Uterus (tissue), 4 donors: ENCODE data around the gene ARL6IP5. TPM values are rescaled to one million over a fixed set of nuclear protein-coding genes. Genes with fewer than 3 reads are reported as not detected.

Experiments used
- DNase-seq, 2 donors: peaks; one replicate each; pipeline ENCODE4 v3.0.0-alpha.2; 2019 to 2020
- H3K27ac ChIP-seq, 2 donors: fragments of 200-600 bp; sonication (generic); 1 replicate in 1 of 2; 2 replicates in 1 of 2; pipeline ENCODE4 v1.5.1; 2016 to 2018
- H3K27me3 ChIP-seq, 2 donors: fragments of 200-600 bp; sonication (generic); one replicate each; pipeline ENCODE4 v1.5.1; 2018 to 2019; ENCODE audit warnings: control low read depth in 1 of 2
- H3K36me3 ChIP-seq, 2 donors: fragments of 200-600 bp; sonication (generic); one replicate each; pipeline ENCODE4 v1.5.1; 2019; ENCODE audit warnings: control low read depth in 1 of 2
- H3K4me1 ChIP-seq, 2 donors: fragments of 200-600 bp; sonication (generic); one replicate each; pipeline ENCODE4 v1.5.1; 2018 to 2019; ENCODE audit warnings: control low read depth in 1 of 2
- H3K4me3 ChIP-seq, 2 donors: fragments of 200-600 bp; sonication (generic); 1 replicate in 1 of 2; 2 replicates in 1 of 2; pipeline ENCODE4 v1.5.1; 2018 to 2019; ENCODE audit warnings: mild to moderate bottlenecking in 1 of 2
- H3K9me3 ChIP-seq, 2 donors: fragments of 200-600 bp; sonication (generic); one replicate each; pipeline ENCODE4 v1.5.1; 2019; ENCODE audit warnings: control low read depth in 1 of 2
- POLR2A ChIP-seq, 2 donors: fragments of 450-650 bp; IDR thresholded peaks; one replicate each; pipeline ENCODE4 v1.6.1; 2016; ENCODE audit warnings: antibody characterized with exemption in 2 of 2, mild to moderate bottlenecking in 1 of 2, moderate library complexity in 1 of 2
- intact Hi-C: fragments of 100-400 bp; cut with DNase I; formaldehyde crosslinking; loops from one replicate; pipeline ENCODE4 v1.15.1; 2023; ENCODE audit warnings: low total_unique reads
- total RNA-seq, 4 donors: library from RNA; depleted of rRNA in 3 of 4; stranded (reverse); fragments of >200 nt in 3 of 4; gene quantifications; one replicate each; pipeline versions ENCODE4 v1.1.0 to v1.2.4, GENCODE V29; 2014 to 2023
- TF ChIP-seq, protein P1 (sequence below), 4 experiments: fragments of 200-600 bp in 2 of 4; fragments of 450-650 bp in 2 of 4; sonication (generic) in 2 of 4; IDR thresholded peaks; one replicate each; pipeline ENCODE4 v1.5.1; 2016 to 2019; ENCODE audit warnings: antibody characterized with exemption in 4 of 4, mild to moderate bottlenecking in 2 of 4, moderate library complexity in 1 of 4
- donor health status: DM: yes; HTN: yes; CAD: no.

The ARL6IP5 gene
- total RNA-seq, 4 donors from 2014 or later = 86.8 to 143 (median 120) TPM

DNA sequence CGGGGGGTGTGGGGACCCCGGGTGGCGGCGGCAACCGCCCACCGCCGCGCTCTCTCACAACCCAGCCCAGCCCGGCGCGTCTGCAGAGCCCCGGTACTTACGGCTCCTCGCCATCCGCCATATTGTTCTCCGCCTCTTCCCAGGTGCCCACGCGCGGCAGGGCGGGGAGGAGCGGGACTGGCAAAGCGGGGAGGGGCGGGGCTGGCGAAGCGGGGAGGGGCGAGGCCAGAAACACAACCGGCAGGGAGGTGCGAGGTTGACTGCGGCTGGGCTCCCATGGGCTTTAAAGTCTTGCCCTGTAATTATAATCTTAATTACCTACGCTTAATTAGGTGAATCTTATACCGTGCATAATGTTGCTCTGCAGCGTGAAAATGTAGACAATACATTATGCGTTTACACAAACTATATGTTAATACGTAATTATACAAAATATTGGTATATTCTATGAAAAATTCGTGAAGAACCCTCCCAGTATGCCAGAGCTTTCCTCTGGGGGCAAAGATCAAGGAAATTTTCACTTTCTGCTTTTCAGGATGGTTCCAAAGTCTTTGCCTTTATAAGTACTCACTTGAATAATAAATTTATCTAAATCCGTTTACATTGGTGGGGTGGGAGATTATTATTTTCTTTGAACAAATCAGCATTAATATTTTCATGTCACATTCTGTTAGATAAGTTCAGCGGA is 4.4 kb upstream of the ARL6IP5 start, which contains the start of gene UBA3:
UBA3 (minus strand) TSS at position 133 of the 688 bp plus-strand sequence; CDS start at position 121, 12 bp downstream.
- TF ChIP-seq POLR2A (IDR thresholded peaks at IDR 0.05) = peak; percentile 41
- TF ChIP-seq, protein P1, sequence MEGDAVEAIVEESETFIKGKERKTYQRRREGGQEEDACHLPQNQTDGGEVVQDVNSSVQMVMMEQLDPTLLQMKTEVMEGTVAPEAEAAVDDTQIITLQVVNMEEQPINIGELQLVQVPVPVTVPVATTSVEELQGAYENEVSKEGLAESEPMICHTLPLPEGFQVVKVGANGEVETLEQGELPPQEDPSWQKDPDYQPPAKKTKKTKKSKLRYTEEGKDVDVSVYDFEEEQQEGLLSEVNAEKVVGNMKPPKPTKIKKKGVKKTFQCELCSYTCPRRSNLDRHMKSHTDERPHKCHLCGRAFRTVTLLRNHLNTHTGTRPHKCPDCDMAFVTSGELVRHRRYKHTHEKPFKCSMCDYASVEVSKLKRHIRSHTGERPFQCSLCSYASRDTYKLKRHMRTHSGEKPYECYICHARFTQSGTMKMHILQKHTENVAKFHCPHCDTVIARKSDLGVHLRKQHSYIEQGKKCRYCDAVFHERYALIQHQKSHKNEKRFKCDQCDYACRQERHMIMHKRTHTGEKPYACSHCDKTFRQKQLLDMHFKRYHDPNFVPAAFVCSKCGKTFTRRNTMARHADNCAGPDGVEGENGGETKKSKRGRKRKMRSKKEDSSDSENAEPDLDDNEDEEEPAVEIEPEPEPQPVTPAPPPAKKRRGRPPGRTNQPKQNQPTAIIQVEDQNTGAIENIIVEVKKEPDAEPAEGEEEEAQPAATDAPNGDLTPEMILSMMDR (IDR thresholded peaks at IDR 0.05) = no peak
- peak within 1 kb of the TSS; percentile 81 to 86 for H3K27ac ChIP-seq
- intact Hi-C loops = no loop called here
- no peaks in the 10 kb centered on the region for H3K27me3 ChIP-seq
- H3K36me3 ChIP-seq = no peaks in the 10 kb centered on the region
- DNase-seq = peak; percentile 88 to 89
- H3K4me3 ChIP-seq = peak within 1 kb of the TSS; percentile 68 to 94
- H3K9me3 ChIP-seq = no peaks in the 10 kb centered on the region
- peaks cover 3 to 4% of the 10 kb centered on the region in 2 donors for H3K4me1 ChIP-seq

DNA sequence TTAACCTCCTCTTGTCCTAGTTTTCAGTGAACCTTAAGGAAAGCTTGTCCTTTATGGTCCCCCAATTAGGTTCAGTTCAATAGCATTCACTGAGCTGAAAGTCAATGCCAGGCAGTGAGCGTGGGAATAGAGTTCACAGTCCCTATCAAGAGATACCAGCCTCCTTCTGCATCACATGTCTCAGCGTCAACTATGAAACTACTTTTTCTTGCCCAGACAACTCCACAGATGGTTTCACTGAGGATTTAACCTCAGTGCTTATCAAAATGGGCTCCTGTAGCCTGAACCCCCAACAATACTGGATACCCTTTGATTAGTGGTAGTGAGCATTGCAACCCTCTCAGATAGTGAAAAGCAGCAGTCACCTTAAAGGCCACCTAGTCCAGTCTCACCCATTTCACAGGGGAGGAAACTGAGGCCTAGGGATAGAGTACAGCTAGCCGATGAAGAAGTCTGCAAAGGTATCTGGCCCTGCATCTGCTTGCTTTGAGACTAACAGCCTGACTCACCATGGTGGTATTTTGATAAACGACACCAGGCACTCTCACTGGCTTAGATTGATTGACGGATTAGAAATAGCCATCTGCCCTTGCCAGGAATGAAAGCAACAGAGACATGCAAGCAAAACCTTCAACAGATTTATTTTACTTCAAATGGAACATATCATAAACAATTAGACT is 3.0 kb upstream of the ARL6IP5 start:
- no peak for DNase-seq
- intact Hi-C loops = no loop called here
- Histone ChIP-seq H3K9me3 (no peaks in the 10 kb centered on the region), H3K27ac (no peak overlapping the region), H3K4me1 (peaks cover 3 to 4% of the 10 kb centered on the region in 2 donors), H3K4me3 (no peak overlapping the region), H3K27me3 (no peaks in the 10 kb centered on the region), H3K36me3 (no peaks in the 10 kb centered on the region)
- no peak for TF ChIP-seq POLR2A (IDR thresholded peaks at IDR 0.05)
- TF ChIP-seq, protein P1 (IDR thresholded peaks at IDR 0.05) = no peak

DNA sequence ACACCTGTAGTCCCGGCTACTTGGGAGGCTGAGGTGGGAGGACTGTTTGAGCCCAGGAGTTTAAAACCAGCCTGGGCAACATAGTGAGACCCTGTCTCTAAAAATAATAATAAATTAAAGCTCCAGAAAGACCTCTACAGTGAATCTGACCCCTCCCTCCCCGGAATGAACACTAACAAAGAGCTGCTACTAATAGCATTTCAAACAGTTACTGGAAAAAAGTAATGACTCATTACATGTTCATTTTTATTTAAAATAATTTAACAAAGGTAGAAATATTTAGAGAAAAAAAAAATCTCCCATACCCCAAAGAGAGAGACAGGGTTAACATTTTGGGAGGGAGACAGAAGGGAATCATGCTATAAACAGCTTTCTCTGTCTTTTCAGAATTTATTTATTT is 2.4 kb upstream of the ARL6IP5 start:
- intact Hi-C loops = no loop called here
- no peak for DNase-seq
- Histone ChIP-seq H3K4me1 (peaks cover 5 to 11% of the 10 kb centered on the region in 2 donors), H3K27ac (peak overlapping the region in 1 of 2 donors; percentile 92), H3K9me3 (no peaks in the 10 kb centered on the region), H3K4me3 (no peak overlapping the region), H3K36me3 (no peaks in the 10 kb centered on the region), H3K27me3 (no peaks in the 10 kb centered on the region)
- TF ChIP-seq, protein P1 (IDR thresholded peaks at IDR 0.05) = no peak
- TF ChIP-seq POLR2A (IDR thresholded peaks at IDR 0.05) = no peak

DNA sequence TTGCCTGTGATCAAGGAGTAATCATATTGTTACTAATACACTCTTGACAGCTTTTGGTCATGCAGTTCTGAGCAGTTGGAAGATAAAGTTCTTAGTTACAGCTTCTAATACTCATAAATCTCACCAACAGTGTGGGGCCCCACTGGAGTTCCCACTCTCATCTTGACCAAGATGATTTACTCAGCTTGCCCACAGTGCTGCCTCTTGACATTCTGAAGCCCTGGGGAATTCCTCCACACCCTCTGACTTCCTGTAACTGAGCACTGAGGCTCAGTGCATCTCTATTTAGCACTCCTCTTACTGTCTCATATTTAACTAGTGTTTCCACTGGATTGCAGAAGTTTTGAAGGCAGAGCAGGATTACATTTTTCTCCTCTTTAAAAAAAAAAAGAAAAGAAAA is 1.9 kb upstream of the ARL6IP5 start:
- intact Hi-C loops = no loop called here
- Histone ChIP-seq H3K4me1 (peaks cover 9% of the 10 kb centered on the region in 2 donors), H3K9me3 (no peaks in the 10 kb centered on the region), H3K27ac (peak overlapping the region in 1 of 2 donors; percentile 92), H3K4me3 (no peak overlapping the region), H3K27me3 (no peaks in the 10 kb centered on the region), H3K36me3 (no peaks in the 10 kb centered on the region)
- DNase-seq = no peak
- TF ChIP-seq, protein P1 (IDR thresholded peaks at IDR 0.05) = no peak
- TF ChIP-seq POLR2A (IDR thresholded peaks at IDR 0.05) = no peak
